C4-2B (cell line): ENCODE data around the gene GLTP.

ENCODE experiments used
- H3K27ac ChIP-seq: fragments of 450-650 bp; 2 replicates; pipeline ENCODE4 v1.5.1; 2017
- ZFX ChIP-seq: fragments of 450-650 bp; IDR thresholded peaks from 2 replicates; pipeline ENCODE4 v1.6.1; 2017
- TF ChIP-seq, protein P1 (sequence below): fragments of 450-650 bp; conservative IDR thresholded peaks from 2 replicates; pipeline ENCODE4 v1.5.1; 2017; ENCODE audit warnings: mild to moderate bottlenecking

GLTP gene

DNA sequence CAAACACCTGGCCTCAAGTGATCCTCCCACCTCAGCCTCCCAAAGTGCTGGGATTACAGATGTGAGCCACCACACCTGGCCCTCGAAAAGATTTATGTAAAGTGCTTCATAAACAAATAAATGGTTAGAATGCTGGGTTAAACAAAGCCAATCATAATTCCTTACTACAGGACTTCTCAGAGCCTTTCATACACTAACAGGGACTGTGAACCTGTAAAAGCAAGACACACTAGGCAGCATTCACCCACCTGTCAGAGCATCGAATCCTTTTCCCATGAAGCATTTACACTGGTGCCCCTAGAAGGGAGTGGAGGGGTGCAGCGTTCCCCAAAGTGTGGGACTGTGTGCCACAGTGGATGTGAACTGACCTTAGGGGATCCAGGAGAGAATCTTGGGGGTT, 76.7 kb downstream of the GLTP start:
- TF ChIP-seq, protein P1, sequence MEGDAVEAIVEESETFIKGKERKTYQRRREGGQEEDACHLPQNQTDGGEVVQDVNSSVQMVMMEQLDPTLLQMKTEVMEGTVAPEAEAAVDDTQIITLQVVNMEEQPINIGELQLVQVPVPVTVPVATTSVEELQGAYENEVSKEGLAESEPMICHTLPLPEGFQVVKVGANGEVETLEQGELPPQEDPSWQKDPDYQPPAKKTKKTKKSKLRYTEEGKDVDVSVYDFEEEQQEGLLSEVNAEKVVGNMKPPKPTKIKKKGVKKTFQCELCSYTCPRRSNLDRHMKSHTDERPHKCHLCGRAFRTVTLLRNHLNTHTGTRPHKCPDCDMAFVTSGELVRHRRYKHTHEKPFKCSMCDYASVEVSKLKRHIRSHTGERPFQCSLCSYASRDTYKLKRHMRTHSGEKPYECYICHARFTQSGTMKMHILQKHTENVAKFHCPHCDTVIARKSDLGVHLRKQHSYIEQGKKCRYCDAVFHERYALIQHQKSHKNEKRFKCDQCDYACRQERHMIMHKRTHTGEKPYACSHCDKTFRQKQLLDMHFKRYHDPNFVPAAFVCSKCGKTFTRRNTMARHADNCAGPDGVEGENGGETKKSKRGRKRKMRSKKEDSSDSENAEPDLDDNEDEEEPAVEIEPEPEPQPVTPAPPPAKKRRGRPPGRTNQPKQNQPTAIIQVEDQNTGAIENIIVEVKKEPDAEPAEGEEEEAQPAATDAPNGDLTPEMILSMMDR = no peak
- no peak for TF ChIP-seq ZFX
- no peak overlapping the region for H3K27ac ChIP-seq

DNA sequence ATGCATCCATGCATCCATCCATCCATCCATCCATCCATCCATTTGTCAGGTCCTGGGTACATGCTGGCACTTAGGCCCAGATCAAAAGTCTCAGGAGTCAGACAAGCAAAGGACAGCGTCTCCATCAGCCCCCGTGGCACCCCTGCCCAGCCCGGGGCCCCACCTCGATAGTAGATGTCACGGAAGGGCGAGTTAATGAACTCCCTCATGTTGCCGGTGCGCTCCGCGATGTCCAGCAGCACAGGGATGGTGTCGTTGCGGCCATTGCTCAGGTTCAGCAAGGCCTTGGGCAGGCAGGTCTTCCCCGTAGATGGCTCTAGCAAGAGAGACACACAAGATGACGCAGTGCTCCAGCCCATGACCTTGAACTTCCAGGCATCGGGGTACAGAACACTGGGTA, 77.5 kb downstream of the GLTP start:
- TF ChIP-seq, protein P1 = no peak
- no peak for TF ChIP-seq ZFX
- H3K27ac ChIP-seq = no peak overlapping the region
